Breast epithelium (tissue), 4 donors: ENCODE measurements around the gene OSBPL9. TPM values are rescaled to one million over a fixed set of nuclear protein-coding genes. Genes with fewer than 3 reads are reported as not detected.

Experiments
- DNase-seq, 2 donors: peaks; one replicate each; pipeline ENCODE4 v3.0.0-alpha.2; 2019; ENCODE audit warnings: low spot score in 2 of 2
- H3K27ac ChIP-seq, 2 donors: fragments of 200-600 bp; sonication (generic) in 1 of 2; one replicate each; pipeline ENCODE4 v1.5.1; 2016 to 2019; ENCODE audit warnings: mild to moderate bottlenecking in 1 of 2
- H3K27me3 ChIP-seq, 2 donors: fragments of 200-600 bp; sonication (generic) in 1 of 2; one replicate each; pipeline versions ENCODE4 v1.5.1 to v1.6.0; 2017 to 2019; ENCODE audit warnings: control low read depth in 1 of 2, mild to moderate bottlenecking in 1 of 2
- H3K36me3 ChIP-seq: fragments of 200-600 bp; one replicate; pipeline ENCODE4 v1.5.1; 2019
- H3K4me1 ChIP-seq, 2 donors: fragments of 200-600 bp; sonication (generic); one replicate each; pipeline ENCODE4 v1.5.1; 2016 to 2019; ENCODE audit warnings: control low read depth in 1 of 2
- H3K4me3 ChIP-seq, 3 donors: fragments of 200-600 bp; sonication (generic); 1 replicate in 2 of 3; 2 replicates in 1 of 3; pipeline ENCODE4 v1.5.1; 2016 to 2019; ENCODE audit warnings: mild to moderate bottlenecking in 3 of 3, moderate library complexity in 2 of 3
- H3K9me3 ChIP-seq, 2 donors: fragments of 200-600 bp; sonication (generic) in 1 of 2; one replicate each; pipeline ENCODE4 v1.5.1; 2016 to 2019; ENCODE audit warnings: control low read depth in 1 of 2
- POLR2A ChIP-seq: fragments of 450-650 bp; IDR thresholded peaks from one replicate; pipeline ENCODE4 v1.6.1; 2016; ENCODE audit warnings: antibody characterized with exemption, mild to moderate bottlenecking, moderate library complexity
- POLR2AphosphoS5 ChIP-seq, 3 donors: sonication (generic); formaldehyde crosslinking; IDR thresholded peaks; one replicate each; pipeline ENCODE4 v1.6.1; 2017; ENCODE audit warnings: antibody characterized with exemption in 3 of 3
- intact Hi-C: fragments of 100-400 bp; cut with DNase I; formaldehyde crosslinking; loops from one replicate; pipeline ENCODE4 v1.15.1; 2023; ENCODE audit warnings: low total_unique reads
- total RNA-seq, 3 donors: library from RNA; depleted of rRNA; stranded (reverse); fragments of >200 nt; gene quantifications; one replicate each; pipeline ENCODE4 v1.1.0, GENCODE V29; 2016
- TF ChIP-seq, protein P1 (sequence below), 3 donors: fragments of 450-650 bp; IDR thresholded peaks; one replicate each; pipeline ENCODE4 v1.5.1; 2016 to 2017; ENCODE audit warnings: antibody characterized with exemption in 3 of 3, mild to moderate bottlenecking in 3 of 3, moderate library complexity in 3 of 3

Gene OSBPL9
- total RNA-seq, 3 donors from 2014 or later: 107 to 213 (median 136) TPM

DNA sequence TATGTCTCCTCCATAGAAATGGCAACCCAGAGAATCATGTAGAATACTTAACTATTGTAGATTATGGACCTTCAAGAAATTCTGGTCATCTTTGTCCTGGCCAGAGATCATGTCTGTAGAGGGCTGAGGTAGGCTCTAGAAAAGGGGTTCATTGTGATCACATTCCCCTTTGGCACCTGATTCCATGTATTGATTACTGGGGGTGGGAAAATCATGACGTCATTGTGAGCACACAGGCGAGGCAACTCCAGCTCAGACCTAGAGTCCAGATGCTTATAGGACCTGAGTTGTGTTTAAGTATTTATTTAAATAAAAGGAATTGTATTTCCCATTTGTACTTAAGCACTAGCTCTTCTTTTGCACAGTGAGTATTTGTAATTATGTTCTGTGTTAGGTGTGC is 93.1 kb downstream of the OSBPL9 start:
- no peak for DNase-seq
- H3K4me3 ChIP-seq: no peak overlapping the region
- no peaks in the 10 kb centered on the region for H3K9me3 ChIP-seq
- H3K36me3 ChIP-seq: no peaks in the 10 kb centered on the region
- no peaks in the 10 kb centered on the region for H3K4me1 ChIP-seq
- H3K27me3 ChIP-seq: no peaks in the 10 kb centered on the region
- TF ChIP-seq POLR2AphosphoS5 (IDR thresholded peaks at IDR 0.05) (no peak), POLR2A (no peak)
- TF ChIP-seq, protein P1, sequence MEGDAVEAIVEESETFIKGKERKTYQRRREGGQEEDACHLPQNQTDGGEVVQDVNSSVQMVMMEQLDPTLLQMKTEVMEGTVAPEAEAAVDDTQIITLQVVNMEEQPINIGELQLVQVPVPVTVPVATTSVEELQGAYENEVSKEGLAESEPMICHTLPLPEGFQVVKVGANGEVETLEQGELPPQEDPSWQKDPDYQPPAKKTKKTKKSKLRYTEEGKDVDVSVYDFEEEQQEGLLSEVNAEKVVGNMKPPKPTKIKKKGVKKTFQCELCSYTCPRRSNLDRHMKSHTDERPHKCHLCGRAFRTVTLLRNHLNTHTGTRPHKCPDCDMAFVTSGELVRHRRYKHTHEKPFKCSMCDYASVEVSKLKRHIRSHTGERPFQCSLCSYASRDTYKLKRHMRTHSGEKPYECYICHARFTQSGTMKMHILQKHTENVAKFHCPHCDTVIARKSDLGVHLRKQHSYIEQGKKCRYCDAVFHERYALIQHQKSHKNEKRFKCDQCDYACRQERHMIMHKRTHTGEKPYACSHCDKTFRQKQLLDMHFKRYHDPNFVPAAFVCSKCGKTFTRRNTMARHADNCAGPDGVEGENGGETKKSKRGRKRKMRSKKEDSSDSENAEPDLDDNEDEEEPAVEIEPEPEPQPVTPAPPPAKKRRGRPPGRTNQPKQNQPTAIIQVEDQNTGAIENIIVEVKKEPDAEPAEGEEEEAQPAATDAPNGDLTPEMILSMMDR (IDR thresholded peaks at IDR 0.05): no peak
- intact Hi-C loops: no loop called here
- no peak overlapping the region for H3K27ac ChIP-seq

DNA sequence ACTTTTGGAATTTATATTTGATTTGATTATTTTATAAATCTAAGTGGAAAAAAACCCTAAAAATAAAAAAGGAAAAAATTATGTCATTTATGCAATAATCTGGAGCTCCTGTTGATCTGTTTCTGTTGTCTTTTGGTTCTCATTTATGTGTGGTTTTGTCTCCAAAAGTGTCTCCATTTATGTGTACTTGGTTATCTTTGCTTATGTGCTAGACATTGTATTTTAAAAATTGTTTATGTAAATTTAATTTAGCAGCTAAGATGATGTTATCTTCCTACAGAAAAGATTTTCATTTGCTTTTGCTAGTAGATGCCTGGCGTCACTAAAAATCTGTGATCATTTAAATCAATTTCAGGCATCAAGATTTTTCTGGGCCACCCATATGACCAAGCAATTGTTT is 95.7 kb downstream of the OSBPL9 start:
- Histone ChIP-seq H3K27me3 (no peaks in the 10 kb centered on the region), H3K27ac (no peak overlapping the region), H3K9me3 (no peaks in the 10 kb centered on the region), H3K4me3 (no peak overlapping the region), H3K4me1 (no peaks in the 10 kb centered on the region), H3K36me3 (no peaks in the 10 kb centered on the region)
- no peak for DNase-seq
- intact Hi-C loops: no loop called here
- TF ChIP-seq, protein P1 (IDR thresholded peaks at IDR 0.05): no peak
- no peak for TF ChIP-seq POLR2A
- no peak for TF ChIP-seq POLR2AphosphoS5 (IDR thresholded peaks at IDR 0.05)

DNA sequence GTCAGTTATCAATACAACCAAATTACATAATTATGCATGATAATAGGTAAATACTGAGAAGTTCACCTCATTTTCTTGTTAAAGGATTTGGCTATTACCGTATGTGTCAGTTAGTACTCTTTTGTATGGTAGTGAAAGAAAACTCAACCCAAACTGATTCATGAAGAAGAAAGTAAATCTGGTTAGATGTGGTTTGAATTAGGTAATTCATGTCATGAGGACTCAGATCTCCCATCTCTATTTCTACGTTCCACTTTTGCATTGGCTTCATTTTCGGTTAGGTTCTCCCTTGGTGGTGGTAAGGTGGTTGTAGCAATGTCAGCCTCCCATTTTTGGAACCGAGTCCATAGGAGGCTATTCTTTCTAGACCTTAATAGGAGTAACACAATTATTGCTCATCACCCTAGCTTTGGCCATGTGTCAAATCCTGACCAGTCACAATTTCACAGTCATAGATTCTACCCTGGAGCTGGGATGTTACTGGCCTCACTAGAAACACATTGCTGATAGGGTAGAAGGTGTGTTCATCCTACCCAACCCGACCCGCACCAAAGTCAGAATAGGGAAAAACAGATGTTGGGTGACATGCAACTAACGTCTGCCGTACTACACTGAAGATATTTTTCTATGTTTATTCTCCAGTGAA is 97.6 kb downstream of the OSBPL9 start:
- Histone ChIP-seq H3K27ac (no peak overlapping the region), H3K4me3 (no peak overlapping the region), H3K9me3 (no peaks in the 10 kb centered on the region), H3K27me3 (no peaks in the 10 kb centered on the region), H3K36me3 (no peaks in the 10 kb centered on the region), H3K4me1 (no peaks in the 10 kb centered on the region)
- TF ChIP-seq, protein P1 (IDR thresholded peaks at IDR 0.05): no peak
- TF ChIP-seq POLR2A (no peak), POLR2AphosphoS5 (IDR thresholded peaks at IDR 0.05) (no peak)
- no peak for DNase-seq
- intact Hi-C loops: no loop called here

DNA sequence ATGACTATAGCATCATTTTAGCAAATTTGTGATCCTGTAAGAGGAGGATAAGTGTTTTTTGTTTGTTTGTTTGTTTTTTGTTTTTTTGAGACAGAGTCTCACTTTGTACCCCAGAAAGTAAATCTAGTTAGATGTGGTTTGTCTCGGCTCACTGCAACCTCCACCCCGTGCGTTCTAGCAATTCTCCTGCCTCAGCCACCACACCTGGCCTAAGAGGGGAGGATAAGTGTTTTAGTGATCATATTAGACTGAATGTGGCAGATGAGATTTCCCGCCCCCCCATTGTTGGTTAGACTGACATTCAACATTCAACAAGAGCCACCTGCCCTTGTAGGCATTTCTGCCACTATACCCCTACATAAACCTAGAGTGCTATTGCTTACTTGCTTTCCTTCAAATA is 98.5 kb downstream of the OSBPL9 start:
- no peaks in the 10 kb centered on the region for H3K9me3 ChIP-seq
- H3K36me3 ChIP-seq: no peaks in the 10 kb centered on the region
- intact Hi-C loops: no loop called here
- H3K4me1 ChIP-seq: no peaks in the 10 kb centered on the region
- no peak for DNase-seq
- no peak overlapping the region for H3K4me3 ChIP-seq
- TF ChIP-seq, protein P1 (IDR thresholded peaks at IDR 0.05): no peak
- TF ChIP-seq POLR2AphosphoS5 (IDR thresholded peaks at IDR 0.05) (no peak), POLR2A (no peak)
- H3K27me3 ChIP-seq: no peaks in the 10 kb centered on the region
- no peak overlapping the region for H3K27ac ChIP-seq

DNA sequence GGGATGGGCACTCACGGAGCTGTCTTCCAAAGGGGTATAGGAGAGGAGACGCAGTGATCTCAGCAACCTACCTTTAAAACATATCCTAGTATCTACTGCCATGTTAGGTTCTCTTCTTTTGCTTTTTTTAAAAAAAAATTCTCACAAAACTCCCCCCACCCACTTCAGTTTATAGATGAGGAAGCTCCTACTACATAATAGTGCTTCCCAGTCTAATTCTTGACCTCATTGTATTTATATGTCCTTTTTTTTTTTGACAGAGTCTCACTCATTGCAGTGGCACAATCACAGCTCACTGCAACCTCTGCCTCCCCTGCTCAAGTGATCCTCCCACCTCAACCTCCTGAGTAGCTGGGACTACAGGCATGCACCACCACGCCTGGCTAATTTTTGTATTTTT is 99.9 kb downstream of the OSBPL9 start:
- intact Hi-C loops: no loop called here
- no peak overlapping the region for H3K4me3 ChIP-seq
- no peaks in the 10 kb centered on the region for H3K27me3 ChIP-seq
- TF ChIP-seq POLR2AphosphoS5 (IDR thresholded peaks at IDR 0.05) (no peak), POLR2A (no peak)
- TF ChIP-seq, protein P1 (IDR thresholded peaks at IDR 0.05): no peak
- no peaks in the 10 kb centered on the region for H3K4me1 ChIP-seq
- no peak for DNase-seq
- no peak overlapping the region for H3K27ac ChIP-seq
- H3K9me3 ChIP-seq: no peaks in the 10 kb centered on the region
- no peaks in the 10 kb centered on the region for H3K36me3 ChIP-seq
